ENCODE data around the gene MYO1G.

DNA sequence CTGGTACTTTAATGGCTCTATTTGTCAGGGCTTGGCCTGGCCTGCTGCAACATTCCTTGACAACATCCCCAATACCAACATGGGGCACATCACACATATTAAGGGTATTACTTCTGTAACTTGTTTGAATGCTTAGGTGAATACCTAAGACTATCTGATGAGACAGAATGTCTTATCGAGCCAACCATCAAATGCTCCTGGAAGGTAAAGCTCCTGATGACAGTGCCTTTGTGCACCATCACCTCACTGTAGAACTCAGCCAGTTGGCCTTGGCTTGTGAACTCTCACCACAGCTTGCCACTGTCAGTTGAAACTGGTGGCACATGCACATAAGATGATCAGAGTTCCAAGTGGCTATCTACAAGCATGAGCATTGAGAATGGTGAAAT lies 3.7 kb upstream of the MYO1G start:
- TF ChIP-seq CTCF (IDR thresholded peaks at IDR 0.05) (no peak), ZNF416 (CRISPR knock-in tag; IDR thresholded peaks at IDR 0.05) (no peak), ZNF512 (CRISPR knock-in tag; IDR thresholded peaks at IDR 0.05; ENCODE audit: borderline replicate concordance) (no peak), ZNF263 (CRISPR knock-in tag; IDR thresholded peaks at IDR 0.05; ENCODE audit: low read depth) (no peak), JUN (CRISPR knock-in tag; IDR thresholded peaks at IDR 0.05) (no peak)
